GM18502 (cell line): ENCODE results near the gene NSMF.

Experiments used
- ATAC-seq: cut with Tn5 transposase; IDR thresholded peaks from one replicate; pipeline ENCODE4 v1.9.1; 2021; ENCODE audit warnings: mild to moderate bottlenecking; ENCODE audit not compliant: unreplicated experiment, poor library complexity

Gene NSMF

GRCh38 chr9:137434498-137435380 lies 24.4 kb downstream of the NSMF start:
- no peak for ATAC-seq

GRCh38 chr9:137433916-137434431 lies 25.2 kb downstream of the NSMF start:
- no peak for ATAC-seq

- no peak for ATAC-seq
Measured at GRCh38 chr9:137433349-137433915, 25.7 kb downstream of the NSMF start.

GRCh38 chr9:137432687-137433348 lies 26.3 kb downstream of the NSMF start:
- ATAC-seq: no peak

DNA sequence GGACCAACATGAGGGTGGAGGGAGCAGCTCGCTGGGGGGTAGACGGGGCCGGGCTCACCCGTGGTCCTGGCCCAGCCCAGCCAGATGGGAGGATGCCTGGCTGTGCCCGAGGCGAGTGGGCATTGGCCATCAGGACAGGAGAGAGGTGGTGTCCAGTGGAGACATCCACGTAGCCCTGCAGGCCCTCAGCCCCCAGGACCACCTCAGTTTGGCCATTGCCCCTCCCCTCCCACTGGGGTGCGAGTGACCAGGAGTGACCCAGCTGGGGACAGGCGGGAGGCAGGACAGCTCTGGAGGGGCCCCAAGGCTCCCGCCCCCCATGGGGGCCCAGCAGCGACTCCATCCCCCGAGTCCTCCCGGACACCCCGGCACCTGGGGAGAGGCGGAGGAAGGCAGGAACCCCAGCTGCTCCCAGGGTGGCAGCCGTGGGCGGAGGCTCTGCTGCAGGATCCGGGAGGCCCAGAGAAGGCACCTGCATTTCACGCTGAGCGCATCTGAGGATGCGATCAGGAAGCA lies 27.7 kb downstream of the NSMF start:
- no peak for ATAC-seq

DNA sequence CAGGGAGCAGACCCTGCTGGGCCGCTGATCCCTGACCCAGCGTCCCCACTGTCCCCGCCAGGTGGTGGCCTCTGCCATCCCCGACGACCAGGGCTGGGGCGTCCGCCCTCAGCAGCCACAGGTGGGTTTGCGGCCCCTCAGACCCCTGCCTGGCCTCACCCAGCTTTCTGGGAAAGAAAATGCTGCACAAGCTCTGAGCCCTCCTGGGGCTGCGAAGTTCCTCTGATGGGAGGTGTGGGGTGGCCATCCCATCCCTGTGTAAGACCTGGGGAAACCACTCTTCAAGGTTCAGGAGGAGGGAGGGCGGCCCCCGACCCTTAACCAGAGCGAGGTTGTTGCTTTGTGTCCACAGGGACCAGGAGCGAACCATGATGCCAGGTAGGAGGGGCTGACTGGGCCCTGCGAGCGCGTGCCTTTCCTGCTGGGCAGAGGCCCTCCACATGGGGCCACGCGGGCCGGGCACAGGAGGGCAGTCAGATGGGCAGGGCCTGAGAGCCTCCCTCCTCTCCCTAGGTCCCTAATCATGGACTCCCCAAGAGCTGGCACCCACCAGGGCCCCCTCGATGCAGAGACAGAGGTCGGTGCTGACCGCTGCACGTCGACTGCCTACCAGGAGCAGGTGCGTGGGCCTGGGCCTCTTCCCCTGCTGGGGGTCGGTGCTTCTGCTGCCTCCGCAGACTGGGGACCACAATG lies 28.3 kb downstream of the NSMF start:
- ATAC-seq: no peak

DNA sequence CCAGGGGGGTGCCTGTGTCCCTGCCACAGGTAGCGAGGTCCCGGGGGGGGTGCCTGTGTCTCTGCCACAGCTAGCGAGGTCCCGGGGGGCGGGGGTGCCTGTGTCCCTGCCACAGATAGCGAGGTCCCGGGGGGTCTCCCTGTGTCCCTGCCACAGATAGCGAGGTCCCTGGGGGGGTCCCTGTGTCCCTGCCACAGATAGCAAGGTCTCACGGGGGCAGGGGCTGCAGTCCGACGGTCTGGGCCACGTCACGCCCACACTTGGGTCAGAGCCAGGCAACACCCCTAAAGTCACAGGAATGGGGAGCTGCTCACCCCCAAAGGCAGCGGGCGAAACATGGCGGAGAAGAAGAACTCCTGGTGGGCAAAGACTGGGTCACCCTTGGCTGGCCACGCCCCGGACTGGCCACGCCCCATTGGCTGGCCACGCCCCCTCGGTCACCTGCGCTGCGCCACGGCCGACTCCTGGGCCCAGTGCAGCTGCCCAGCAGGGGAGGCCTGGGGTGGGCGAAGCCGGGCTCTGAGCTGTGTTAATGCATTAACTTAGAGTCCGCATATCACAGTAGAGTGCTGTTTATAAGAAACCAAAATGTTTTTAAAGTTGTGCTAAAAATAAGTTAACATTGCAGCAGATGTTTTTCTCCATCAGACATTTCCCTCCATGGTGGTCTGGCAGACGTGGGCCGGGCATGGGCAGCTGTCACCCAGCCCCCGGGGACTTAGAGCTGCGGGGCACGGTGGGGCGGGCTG lies 29.0 kb downstream of the NSMF start:
- no peak for ATAC-seq

DNA sequence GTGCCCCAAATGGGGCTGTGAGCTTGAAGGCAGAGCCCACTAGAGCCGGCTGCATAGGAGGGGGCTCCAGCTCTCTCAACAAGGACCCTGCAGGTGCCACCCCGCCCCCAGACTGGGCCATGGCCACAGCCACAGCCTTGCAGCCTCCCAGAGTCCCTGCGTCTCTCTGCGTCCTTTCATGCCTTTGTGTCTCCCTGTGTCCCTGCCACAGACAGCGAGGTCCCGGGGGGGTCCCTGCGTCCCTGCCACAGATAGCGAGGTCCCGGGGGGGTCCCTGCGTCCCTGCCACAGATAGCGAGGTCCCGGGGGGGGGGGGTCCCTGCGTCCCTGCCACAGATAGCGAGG lies 29.6 kb downstream of the NSMF start:
- no peak for ATAC-seq

- ATAC-seq: no peak
Measured at GRCh38 chr9:137428841-137429545, 30.1 kb downstream of the NSMF start.

DNA sequence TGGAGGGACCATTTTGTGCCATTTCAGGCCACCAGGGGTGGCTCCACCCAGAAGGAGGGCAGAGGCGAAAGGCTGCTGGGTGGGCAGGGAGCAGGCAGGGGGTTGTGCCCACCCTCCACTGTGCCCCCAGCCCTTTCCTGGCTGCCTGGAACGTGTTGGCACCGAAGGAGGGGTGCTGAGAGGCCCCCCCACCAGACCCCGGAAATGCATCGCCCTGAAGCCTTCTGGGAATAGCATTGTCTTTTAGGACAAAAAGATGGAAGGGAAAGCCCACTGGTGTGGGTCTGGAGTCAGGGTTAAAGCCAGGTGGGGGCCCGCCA lies 30.9 kb downstream of the NSMF start:
- no peak for ATAC-seq

DNA sequence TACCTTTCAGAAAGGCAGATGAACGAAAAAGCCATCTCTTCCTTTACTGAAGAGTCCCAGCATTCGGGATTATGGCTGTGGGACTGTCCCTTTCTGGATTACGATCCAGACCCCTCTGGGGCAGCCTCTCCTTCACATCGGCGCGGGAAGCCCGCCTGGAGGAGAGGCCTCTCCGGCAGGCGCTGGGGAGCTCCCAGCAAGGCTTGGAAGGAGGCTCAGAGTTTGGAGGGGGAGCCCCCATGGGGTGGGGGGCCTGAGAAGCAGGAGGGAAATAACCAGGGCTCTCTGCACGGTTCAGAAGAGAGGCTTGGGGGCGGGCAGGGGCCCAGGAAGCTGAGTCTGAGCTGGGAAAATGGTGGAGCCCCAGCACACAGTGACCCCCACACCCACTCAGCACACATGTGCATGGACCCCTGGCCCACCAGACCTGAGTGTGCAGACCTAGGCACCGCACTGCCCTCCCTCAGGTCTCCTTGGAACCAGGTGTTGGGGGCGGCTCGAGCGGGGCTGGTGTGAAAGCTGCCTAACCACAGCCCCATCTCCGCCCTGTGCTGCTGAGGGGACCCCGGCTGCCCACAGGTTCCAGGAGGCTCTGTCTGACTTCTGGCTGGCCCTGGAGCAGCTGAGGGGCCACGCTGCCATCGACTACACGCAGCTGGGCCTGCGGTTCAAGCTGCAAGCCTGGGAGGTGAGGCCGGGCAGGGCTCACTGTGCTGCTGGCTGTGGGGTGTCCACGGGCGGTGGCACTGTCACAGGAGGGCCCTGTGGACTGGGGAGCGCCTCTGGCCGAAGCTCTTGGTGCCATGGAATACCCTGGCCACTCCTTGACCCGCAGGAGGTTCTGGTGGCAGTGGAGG lies 31.5 kb downstream of the NSMF start:
- ATAC-seq: no peak

DNA sequence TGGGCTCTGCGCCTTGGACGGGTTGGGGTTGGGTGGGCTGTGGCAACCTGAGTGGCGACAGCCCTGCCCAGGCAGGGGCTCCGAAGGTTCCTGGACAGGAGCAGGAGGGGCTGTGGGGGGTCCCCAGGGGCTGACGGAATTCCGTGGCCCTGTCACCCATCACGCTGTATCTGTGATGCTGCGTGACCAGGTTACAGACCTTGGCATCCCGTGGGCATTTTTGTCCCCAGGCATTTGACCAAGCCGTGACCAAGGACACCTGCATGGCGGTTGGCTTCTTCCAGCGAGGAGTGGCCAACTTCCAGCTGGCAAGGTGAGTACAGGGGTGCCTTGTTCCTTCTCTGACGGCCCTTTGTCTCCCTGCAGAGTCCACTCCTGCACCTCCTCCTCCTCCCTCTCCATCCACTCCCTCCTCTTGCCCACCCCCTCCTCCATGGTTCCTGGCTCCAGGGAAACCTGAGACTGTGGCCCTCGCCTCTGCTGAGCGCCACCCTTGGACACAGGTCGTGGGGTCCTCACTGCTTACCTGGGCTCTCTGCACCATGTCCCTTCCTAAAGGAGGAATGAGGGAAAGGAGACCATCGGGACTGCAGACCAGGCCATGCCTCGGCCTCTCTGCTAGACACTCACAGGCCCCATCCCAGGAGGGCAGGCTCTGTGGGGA lies 33.0 kb downstream of the NSMF start:
- ATAC-seq: no peak

DNA sequence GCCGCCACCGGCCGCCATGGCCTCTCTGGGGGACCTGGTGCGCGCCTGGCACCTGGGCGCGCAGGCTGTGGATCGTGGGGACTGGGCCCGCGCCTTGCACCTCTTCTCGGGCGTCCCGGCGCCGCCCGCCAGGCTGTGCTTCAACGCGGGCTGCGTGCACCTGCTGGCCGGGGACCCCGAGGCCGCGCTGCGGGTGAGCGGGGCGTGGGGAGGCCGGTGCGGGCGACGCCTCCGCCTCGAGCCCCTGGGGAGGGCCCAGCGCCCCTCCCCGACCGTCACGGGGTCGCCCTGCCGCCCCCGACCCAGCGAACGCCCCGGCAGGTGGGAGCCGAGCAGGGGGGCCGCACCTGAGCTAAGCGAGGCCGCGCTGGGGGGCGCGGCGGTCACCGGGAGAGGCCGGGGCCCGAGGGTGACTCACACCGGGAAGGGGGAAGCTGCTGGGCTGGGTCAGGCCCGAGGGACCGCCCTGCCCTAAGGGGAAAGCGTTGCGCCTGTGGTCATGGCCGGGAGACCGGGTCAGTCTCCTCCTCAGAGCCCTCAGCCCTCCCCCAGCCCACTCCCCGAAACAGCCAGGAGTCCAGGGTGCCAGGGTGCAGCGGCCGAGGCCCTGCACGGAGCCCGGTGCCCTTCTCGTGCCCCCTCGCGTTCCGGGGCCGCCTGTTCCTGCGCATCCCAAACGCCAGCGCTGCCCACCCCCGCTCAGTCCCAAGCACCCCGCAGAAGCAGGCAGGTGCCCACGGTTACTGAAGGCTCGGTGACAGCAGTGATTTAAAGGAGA lies 35.4 kb downstream of the NSMF start:
- no peak for ATAC-seq

DNA sequence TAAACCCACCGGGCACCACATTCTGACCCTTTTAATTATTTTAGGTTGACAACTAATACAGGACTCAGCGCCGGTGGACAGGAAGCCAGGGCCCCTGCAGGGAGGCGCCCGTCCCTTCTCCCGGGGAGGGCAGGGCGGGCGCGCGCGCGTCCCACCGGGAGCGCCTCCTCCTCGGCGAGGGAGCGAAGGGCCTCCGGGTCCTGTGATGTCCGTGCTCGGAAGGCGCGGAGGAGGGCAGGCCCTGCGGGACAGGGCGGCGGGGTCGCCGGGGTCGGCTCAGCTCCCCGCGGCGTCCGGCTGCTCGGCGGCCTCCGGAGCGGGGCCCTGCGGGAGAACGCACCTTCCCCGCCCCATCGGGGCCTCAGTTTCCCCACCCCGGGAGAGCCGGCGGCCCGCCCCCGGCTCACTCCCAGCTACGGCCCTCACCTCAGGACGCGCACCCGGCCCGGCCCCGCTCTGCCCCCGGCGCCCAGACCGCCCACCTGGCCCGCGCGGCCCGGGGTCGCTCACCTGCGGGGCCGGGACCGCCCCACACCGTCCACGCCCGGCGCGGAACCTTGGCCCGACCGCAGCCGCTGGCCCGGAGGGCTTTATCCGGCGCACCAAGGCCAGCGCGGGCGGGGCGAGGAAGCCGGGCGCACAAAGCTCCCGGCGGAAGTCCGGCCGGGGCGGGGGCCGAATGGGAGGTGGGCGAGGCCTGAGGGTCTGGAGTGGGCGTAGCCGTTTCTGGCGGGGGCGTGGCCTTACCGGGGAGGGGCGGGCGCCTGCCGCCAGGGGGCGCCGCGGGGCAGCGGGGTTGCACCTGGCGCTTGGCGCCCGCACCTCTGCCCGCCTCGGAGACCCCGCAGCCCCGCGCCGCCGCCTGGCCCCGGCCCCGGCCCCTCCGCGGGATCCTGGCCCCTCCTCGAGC lies 36.3 kb downstream of the NSMF start, which contains the start of the genes EXD3 and NOXA1:
Gene EXD3 (minus strand): TSS at position 559 of the 910 bp plus-strand sequence. CDS start 27,805 bp downstream, outside the sequence.
Gene NOXA1 (plus strand): TSS at position 790 of the 910 bp plus-strand sequence. CDS start 137 bp downstream, outside the sequence.
- peak; percentile 83 for ATAC-seq

- no peak for ATAC-seq
Measured at GRCh38 chr9:137421838-137422603, 37.1 kb downstream of the NSMF start.
